HG02798 (cell line): ENCODE measurements around the gene FXYD7.
A peak's percentile ranks its signal among the peaks of the same experiment; 100 is the strongest.

Source experiments
- ATAC-seq: cut with Tn5 transposase; IDR thresholded peaks from one replicate; pipeline ENCODE4 v1.9.1; 2021; ENCODE audit warnings: mild to moderate bottlenecking; ENCODE audit not compliant: unreplicated experiment, poor library complexity

FXYD7 gene

DNA sequence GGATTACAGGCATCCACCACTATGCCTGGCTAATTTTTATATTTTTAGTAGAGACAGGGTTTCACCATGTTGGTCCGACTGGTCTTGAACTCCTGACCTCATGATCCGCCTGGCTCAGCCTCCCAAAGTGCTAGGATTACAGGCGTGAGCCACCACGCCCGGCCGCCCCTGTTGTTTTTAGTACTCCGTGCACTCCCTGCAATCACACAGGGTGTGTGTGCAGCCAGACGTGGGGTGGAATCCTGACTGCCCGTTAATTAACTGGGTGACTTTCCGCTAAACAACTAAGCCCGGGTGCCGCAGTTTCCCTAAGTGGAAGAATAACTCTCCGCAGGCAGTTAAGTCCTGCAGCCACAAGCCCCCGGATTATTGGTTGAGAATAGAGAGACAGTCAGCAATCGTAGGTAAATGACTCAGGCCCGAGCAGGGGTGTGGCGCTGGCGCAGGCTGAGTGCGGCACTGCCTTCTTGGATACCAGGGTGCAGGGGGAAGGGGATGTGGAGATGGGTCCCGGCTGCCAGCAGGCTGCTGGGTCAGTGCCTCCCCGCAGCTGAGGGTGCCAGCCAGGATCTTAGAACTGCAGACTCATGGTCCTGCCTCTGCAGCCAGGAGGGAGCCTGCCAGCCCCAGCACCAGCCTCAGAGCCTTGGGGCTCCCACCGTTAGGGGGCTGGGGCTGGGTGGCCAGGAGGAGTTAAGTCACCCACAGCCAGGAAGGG, 33.5 kb upstream of the FXYD7 start:
- ATAC-seq: no peak

DNA sequence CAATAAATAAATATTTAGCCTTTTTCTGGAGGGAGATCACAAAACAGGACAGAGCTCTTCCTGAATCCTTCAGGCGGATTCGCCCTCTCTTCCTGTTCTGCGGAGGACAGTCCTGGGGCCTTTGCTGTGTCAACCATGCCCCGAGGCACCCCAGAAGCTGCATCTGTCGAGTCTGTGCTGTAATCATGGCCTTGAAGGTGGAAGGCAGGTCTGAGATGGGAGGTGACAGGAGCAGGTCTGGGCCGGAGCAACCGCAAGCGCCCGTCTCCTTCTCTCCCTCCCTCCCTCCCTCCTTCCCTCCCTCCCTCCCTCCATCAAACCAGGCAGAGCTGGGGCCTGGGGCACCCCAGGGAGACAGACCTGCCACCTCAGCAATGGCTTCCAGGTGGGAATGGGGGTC, 32.1 kb upstream of the FXYD7 start:
- ATAC-seq: no peak

DNA sequence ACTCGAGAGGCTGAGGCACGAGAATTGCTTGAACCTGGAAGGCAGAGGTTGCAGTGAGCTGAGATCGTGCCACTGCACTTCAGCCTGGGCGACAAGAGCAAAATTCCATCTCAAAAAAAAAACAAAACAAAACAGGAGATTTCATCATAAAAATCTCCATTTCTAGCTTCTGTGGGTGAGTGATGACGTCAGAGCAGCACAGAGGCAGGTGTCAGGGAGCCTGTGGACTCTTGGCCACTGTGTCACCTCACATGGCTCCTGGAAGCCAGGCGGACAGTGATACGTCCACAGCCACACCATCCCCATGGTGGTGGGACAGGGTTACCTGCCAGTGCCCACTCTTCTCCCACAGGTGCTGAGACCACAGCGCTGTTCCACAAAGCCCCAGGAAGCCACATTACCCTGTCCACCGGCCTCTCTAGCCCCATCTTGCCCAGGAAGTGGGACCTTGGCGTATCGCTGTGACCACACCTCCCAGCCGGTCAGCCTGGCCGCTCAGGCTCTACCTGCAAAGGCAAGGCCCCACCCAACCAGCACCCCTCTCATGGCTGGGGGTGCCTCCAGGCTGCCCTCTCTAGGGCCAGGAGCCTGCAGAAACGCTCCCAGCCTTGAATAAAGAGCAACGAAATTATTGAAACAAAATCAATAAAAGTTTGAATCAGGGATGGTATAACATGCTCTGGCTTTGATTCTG, 29.9 kb upstream of the FXYD7 start:
- no peak for ATAC-seq

DNA sequence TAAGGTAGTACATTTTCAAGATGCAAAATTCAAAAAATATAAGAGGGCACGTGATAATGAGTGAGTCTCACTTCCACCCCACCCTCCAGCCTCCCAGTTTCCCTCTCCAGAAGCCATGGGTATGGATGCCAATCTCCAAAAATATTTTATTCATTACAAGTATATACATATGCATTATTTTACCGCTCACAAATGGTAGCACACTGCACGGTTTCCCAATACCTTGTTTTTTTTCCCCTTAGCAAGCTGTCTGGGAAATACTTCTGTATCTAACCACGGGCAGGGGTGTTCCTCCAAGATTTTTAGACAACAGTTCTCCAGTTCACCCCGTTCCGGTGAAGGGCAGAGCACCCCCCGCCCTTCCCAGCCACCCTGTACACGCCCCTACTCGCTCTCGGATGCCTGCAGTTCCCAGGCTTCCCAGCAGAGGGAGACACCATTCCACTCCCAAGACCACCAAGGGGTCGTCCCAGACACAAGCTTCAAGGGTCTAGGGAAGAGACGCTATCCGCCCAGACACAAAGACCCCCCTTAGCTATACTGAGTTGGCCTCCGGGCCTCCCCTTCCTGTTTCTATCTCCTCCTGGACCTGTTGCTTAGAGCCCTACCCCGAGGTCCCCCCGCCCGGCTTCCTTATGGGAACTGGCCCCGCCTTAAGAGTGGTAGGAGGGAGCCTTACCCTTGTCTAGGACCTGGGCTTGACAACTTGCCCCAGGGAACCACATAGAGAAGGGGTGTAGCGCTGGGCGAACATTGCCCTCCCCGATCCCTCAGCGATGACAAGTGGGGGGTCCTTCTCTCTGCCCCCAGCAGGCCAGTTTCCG, 28.5 kb upstream of the FXYD7 start:
- peak; percentile 48 for ATAC-seq

DNA sequence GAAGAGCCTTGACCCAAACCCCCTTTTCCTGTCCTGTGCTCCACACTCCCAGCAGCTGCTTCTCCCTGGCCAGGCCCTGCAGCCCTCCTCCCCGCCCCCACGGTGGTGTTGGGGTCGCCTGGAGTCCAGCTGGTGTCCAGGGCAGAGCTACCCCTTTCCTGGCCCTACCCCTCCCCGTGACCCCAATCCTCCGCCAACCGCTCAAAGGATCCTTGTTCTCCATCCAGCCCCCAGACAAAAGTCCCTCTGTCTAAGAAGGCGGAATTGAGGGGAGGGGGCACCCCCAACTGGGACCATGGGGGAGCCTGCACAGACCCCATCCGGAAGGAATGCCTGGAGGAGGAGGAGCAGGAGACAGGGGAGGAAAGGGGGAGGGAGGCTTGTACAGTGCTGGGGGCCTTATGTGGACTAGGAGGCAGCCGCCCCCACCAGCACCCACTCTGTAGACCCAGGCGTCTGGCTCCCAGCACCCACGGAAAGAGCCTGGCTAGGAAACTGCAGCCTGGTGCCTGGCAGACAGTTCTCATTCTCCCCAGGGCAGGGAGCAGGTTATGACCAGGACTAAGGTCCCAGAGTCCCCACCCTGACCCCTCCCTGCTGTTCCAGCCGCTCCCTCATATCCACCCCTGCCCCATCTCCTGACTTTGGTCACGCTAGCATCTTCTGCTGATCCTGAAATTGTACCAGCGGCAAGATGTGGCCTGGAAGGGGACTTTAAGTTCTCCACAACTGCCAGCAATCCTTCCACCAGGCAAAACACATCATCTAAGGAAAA, 27.7 kb upstream of the FXYD7 start, which contains the start of gene FXYD3:
FXYD3 (plus strand) TSS at position 647 of the 775 bp plus-strand sequence. CDS start 3,554 bp downstream, outside the sequence.
- no peak for ATAC-seq

DNA sequence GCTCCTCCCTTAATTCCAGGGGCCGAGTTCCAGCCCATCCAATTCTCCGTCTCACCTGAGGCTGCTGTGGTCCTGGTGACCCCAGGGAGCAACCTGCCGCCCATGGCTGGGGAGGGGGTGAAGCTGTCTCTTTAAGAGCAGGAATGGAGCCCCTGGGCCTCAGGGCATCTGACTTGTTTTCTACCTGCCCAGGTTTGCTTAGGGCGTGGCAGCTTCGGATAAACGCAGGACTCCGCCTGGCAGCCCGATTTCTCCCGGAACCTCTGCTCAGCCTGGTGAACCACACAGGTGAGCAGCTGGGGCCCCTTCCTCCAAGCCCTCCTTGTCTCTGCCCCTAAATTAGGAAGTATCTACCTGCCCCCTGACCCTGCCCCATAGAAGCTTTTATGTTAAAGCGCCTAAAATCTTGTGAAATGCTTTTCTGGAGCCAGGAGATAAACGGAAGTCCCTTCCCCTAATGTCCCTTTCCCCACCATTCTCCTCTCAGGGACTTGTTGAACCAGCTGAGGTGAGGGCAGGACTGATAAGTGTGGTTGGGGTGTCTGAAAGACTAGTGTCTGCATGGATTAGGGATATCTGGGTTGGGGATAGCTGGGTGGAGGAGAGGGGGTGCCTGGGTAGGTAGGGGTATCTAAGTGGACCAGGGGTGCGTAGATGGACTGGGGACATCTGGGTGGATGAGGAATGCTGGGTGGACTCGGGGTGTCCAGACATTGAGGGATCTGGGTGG, 26.8 kb upstream of the FXYD7 start:
- ATAC-seq: no peak

DNA sequence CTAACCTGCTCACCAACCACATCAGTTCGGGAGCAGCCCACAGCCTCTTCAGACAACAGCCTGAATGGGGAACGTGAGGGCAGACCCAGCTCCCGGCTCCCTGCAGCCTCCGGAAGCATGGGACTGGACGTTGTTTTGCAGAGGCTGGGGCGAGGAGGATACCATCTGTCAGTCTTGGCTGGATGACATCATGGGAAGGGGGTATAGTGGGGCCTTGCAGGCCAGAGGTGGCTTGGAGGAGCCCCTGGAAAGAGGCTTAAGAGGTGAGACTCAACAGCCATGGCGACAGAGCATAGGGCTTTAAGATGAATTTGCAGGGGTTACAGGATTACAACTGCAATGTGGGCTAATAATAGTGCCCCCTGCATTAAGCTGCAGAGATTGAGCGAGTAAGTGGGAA, 25.9 kb upstream of the FXYD7 start:
- ATAC-seq: no peak

DNA sequence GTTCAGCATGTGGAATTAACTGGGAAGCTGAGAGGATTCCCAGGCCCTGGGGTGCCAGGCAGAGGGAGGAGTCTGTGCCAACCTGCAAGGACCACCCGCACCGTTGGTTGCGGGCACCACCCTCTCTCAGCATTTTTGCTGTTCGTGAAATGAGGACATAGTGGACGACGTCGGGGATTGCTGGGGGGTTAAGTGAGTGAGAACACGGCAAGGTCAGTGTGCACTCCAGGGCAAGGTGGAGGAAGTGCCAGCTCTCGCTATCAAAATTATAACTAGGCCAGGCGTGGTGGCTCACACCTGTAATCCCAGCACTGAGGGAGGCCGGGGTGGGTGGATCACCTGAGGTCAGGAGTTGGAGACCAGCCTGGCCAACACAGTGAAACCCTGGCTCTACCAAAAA, 25.3 kb upstream of the FXYD7 start:
- ATAC-seq: no peak

DNA sequence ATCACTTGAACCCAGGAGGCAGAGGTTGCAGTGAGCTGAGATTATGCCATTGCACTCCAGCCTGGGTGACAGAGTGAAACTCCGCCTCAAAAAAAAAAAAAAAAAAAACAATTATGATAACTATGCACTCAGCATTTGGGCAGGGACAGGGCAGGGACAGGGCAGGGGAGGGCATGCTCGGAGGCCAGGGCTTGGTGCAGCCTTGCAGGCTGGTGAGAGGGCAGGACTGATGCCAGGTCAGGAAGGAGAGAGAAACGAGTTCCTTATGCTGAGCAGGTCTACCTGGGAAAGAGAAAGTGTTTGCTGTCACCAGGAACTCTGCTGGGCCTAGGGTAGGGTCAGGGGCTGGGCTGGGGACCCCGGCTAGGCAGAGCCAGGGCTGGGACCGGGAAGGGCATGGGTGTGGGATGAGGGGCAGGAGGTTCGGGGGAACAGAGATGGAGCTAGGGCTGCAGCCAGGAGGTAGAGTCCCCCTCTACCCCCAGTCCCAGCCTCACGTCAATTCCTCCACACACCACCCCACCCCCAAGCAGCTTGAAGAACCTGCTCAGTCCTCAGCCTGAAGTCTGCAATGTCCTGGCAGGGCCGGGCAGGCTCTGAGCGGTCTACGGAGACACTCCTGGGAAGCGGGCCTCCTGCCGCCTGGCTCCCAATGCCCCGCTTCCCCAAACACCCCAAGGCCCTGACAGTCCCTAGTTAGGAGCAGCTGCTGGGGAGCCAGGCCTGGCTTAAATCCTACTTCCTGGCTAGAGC, 24.6 kb upstream of the FXYD7 start:
- no peak for ATAC-seq

DNA sequence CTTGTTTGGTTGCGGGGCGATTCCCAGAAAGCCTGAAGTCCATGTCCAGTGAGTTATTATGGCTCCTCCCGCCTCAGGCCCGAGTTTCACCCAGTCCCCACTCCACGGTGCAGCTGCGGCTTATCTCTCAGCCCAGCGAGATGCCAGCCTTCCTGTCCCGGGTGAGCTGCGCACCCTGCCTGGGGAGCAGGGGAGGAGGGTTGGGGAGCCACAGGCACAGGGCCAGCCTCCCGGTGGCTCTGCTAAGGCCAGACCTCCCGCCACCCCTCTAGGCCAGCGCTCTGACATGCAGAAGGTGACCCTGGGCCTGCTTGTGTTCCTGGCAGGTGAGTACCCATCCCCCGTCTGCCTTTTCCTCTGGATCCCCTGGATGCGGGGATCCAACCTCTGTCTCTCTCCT, 24.0 kb upstream of the FXYD7 start:
- ATAC-seq: no peak

DNA sequence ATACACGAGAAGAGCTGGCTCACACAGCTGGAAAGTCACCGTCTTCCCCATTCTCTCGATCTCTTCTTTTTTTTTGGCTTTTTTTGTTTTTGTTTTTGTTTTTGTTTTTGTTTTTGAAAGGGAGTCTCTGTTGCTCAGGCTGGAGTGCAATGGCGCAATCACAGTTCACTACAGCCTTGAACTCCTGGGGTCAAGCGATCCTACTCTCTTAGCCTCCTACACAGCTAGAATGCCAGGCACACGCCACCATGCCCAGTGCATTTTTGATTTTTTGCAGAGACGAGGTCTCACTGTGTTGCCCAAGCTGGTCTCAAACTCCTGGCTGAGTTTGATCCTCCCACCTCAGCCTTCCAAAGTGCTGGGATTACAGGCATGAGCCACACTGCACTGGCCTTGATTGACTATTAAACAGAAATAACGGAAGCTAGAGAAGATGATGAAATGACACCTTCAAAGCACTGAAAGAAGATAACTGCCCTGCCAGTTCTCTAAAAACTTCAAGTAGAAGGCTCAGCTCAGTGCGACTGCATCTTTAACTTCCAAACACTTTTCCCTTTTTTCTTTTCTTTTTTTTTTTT, 23.4 kb upstream of the FXYD7 start:
- no peak for ATAC-seq

DNA sequence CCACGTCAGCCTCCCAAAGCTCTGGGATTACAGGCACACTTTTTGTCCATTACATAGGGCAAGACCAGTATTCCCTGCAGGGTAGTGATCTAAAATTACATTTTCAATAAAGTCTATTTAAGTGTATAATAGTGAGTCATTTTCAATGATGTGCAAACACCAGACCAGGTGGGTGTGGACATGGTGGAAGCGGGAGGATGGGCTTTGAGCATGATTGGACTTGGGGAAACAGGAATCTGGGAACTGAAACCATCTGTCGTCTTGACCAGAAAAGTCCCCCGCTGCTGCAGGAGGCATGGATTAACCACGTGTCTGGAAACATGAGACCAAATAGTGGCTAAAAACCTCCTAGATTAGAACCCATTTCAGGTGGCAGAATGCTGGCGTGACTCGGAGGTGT, 22.6 kb upstream of the FXYD7 start:
- ATAC-seq: no peak

DNA sequence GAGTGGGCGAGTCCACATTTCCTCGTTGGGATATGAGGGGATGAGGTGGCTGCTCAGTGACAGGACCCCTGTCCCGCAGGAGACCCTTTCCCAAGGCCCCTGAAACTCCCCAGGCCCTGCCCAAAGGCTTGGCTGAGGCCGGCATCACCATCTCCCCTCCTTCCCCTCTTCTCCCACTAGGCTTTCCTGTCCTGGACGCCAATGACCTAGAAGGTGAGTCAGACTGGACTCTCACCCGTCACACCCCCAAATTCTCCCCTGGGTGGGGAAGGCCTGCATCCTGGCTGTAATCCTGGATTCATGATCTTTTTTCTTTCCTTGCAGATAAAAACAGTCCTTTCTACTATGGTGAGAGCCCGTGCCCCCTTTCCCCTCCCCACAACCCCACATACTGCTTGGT, 22.2 kb upstream of the FXYD7 start:
- ATAC-seq: no peak

DNA sequence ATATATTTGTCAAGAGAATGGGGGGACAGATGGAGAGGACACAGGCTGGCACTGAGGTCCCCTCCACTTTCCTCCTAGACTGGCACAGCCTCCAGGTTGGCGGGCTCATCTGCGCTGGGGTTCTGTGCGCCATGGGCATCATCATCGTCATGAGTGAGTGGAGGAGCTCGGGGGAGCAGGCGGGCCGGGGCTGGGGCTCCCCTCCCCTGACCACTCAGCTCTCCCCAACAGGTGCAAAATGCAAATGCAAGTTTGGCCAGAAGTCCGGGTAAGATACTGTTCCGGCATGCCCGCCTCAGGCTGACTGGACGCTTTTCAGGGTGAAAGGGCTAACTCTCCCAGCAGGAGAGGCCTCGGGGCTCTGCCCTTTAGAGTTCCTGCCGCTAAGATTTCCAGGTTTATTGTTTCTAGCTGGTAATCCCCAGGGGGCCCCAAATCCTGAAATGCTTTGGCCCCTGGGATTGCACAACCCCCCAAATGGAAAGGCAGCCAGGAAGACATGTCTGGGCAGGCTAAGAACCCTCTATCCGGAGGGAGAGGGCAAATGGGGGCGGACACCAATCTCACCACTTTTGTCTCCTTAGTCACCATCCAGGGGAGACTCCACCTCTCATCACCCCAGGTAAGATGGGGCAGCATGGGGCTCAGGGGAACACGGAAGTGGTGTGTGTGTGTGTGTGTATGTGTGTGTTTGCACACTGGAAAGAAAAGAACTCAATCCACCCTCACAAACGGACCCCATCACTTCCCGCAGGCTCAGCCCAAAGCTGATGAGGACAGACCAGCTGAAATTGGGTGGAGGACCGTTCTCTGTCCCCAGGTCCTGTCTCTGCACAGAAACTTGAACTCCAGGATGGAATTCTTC, 20.1 kb upstream of the FXYD7 start:
- no peak for ATAC-seq

DNA sequence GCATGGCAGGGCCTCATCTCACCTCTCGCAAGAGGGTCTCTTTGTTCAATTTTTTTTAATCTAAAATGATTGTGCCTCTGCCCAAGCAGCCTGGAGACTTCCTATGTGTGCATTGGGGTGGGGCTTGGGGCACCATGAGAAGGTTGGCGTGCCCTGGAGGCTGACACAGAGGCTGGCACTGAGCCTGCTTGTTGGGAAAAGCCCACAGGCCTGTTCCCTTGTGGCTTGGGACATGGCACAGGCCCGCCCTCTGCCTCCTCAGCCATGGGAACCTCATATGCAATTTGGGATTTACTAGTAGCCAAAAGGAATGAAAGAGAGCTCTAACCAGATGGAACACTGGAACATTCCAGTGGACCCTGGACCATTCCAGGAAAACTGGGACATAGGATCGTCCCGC, 19.5 kb upstream of the FXYD7 start:
- no peak for ATAC-seq

DNA sequence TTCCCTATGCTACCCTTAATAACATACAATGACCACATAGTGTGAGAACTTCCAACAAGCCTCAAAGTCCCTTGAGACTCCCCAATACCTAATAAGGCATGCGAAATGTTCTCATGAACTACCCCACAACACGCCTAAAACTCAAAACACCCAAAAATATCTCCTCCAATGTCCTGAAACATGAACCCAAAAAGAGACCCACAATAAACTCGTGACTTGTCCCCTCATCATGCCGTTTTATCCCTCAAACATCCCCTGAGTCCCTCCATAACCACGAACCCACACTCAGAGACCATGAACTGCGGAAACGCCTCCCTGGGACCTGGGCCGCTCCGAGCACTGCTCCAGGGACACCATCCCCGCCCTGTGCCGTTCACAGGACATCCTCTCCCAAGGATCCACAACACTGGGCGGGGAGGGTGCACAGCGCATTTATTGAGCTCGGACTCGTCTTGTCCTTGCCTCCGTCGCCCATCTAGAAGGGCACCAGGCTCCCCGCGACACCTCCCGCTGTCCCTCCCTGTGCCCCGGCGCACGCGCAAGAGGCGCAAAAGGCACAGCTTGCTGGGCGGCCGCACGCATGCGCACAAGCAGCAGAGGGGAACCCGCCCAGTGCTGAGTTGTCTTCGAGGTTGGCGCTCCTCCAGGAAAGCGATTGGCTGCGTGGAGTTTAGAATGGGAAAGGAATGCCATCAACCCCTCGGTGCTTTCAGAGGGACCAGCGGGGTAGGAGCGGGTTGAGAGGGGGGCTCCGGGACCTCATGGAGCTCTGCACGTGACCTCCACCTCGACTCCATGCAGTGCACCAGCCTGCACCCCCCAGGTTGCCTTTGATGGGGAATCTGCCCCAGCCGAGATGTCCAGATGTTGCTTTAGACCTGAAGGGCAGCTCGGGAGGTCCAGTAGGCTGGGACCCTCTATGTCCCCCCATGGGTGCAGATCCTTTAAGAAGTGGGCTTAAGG, 18.7 kb upstream of the FXYD7 start:
- peak; percentile 88 for ATAC-seq

DNA sequence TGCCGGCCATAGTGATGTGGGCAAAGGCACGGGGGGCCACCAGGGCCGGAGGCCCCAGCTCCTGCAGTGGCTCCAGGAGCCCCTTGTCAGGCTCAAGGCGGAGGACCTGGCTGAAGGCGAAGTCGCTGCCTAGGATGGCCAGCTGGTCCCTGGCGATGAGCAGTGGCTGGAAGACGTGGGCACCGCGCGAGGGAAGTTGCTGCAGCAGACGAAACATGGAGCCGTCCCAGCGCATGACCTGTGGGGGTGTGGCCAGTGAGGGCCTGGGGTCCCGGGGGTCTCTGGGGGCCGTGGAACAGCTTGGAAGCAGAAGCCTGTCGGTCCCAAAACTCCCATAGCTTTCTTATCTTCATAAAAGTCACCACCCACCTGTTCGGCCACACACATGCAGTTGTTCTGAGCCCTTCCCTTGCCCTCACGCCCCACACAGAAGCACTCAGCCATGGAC, 17.8 kb upstream of the FXYD7 start:
- no peak for ATAC-seq
